Measurements from ENCODE around the gene RDH8. TPM values are rescaled to one million over a fixed set of nuclear protein-coding genes. Genes with fewer than 3 reads are reported as not detected.

RDH8 gene
- total and polyA plus RNA-seq, 2 of the 8 experiments (the other 6 are each of a cell fraction or from before 2014, with no cell fraction given): 0.38 TPM; not detected in 1

Small RNAs within 50 kb of the gene (microRNA-seq; reads per million reads assigned to microRNA genes)
- gene MIR5589 (ENCODE audit: borderline microRNAs expressed in 2 of 2, borderline number of aligned reads in 2 of 2, borderline replicate concordance in 1 of 2): 0 reads per million in 2 experiments

Small RNAs within 50 kb of the gene (small RNA-seq; reads per million reads assigned to genes)
- gene MIR5589 (ENCODE audit: insufficient read depth): not detected

Other genes starting within 250 kb of the RDH8 start
- gene ZNF846, start 244.7 kb upstream of the RDH8 start, total RNA-seq (2021; fragmentation: NEBNext Ultra II Directional; extraction: Animal tissue kit (Norgen Biotek cat#: 25700)): 9.0 and 9.2 TPM in 2 replicates
- gene ZNF846, start 244.7 kb upstream of the RDH8 start, polyA plus RNA-seq (2011; rRNA removed): 4.5 and 4.8 TPM in 2 replicates
- gene FBXL12, start 194.4 kb upstream of the RDH8 start, total RNA-seq (2021; fragmentation: NEBNext Ultra II Directional; extraction: Animal tissue kit (Norgen Biotek cat#: 25700)): 24.6 and 26.7 TPM in 2 replicates
- gene FBXL12, start 194.4 kb upstream of the RDH8 start, polyA plus RNA-seq (2011; rRNA removed): 62.3 and 89.1 TPM in 2 replicates
- gene UBL5, start 185.6 kb upstream of the RDH8 start, total RNA-seq (2021; fragmentation: NEBNext Ultra II Directional; extraction: Animal tissue kit (Norgen Biotek cat#: 25700)): 384 and 416 TPM in 2 replicates
- 1,137 and 1,209 TPM in 2 replicates for gene UBL5, start 185.6 kb upstream of the RDH8 start, polyA plus RNA-seq (2011; rRNA removed)
- gene PIN1, start 178.2 kb upstream of the RDH8 start, total RNA-seq (2021; fragmentation: NEBNext Ultra II Directional; extraction: Animal tissue kit (Norgen Biotek cat#: 25700)): 78.3 and 88.0 TPM in 2 replicates
- gene PIN1, start 178.2 kb upstream of the RDH8 start, polyA plus RNA-seq (2011; rRNA removed): 90.8 and 124 TPM in 2 replicates
- gene OLFM2, start 77.0 kb upstream of the RDH8 start, total RNA-seq (2021; fragmentation: NEBNext Ultra II Directional; extraction: Animal tissue kit (Norgen Biotek cat#: 25700)): 68.2 and 72.0 TPM in 2 replicates
- 151 and 238 TPM in 2 replicates for gene OLFM2, start 77.0 kb upstream of the RDH8 start, polyA plus RNA-seq (2011; rRNA removed)
- 0.74 and 0.75 TPM in 2 replicates for gene COL5A3, start 3.0 kb upstream of the RDH8 start, total RNA-seq (2021; fragmentation: NEBNext Ultra II Directional; extraction: Animal tissue kit (Norgen Biotek cat#: 25700))
- gene COL5A3, start 3.0 kb upstream of the RDH8 start, polyA plus RNA-seq (2011; rRNA removed): 0.67 and 1.2 TPM in 2 replicates
- gene SHFL, start 72.8 kb downstream of the RDH8 start, total RNA-seq (2021; fragmentation: NEBNext Ultra II Directional; extraction: Animal tissue kit (Norgen Biotek cat#: 25700)): 24.5 and 25.3 TPM in 2 replicates
- 37.1 and 47.0 TPM in 2 replicates for gene SHFL, start 72.8 kb downstream of the RDH8 start, polyA plus RNA-seq (2011; rRNA removed)
- gene ANGPTL6, start 89.2 kb downstream of the RDH8 start, total RNA-seq (2021; fragmentation: NEBNext Ultra II Directional; extraction: Animal tissue kit (Norgen Biotek cat#: 25700)): not detected in 2 replicates
- 0.20 and 0.38 TPM in 2 replicates for gene ANGPTL6, start 89.2 kb downstream of the RDH8 start, polyA plus RNA-seq (2011; rRNA removed)
- gene PPAN, start 92.9 kb downstream of the RDH8 start, total RNA-seq (2021; fragmentation: NEBNext Ultra II Directional; extraction: Animal tissue kit (Norgen Biotek cat#: 25700)): 72.6 and 74.4 TPM in 2 replicates
- gene PPAN, start 92.9 kb downstream of the RDH8 start, polyA plus RNA-seq (2011; rRNA removed): 48.8 and 74.7 TPM in 2 replicates
- gene P2RY11, start 98.2 kb downstream of the RDH8 start, total RNA-seq (2021; fragmentation: NEBNext Ultra II Directional; extraction: Animal tissue kit (Norgen Biotek cat#: 25700)): 17.8 and 18.0 TPM in 2 replicates
- 9.2 and 16.2 TPM in 2 replicates for gene P2RY11, start 98.2 kb downstream of the RDH8 start, polyA plus RNA-seq (2011; rRNA removed)
- gene EIF3G, start 106.4 kb downstream of the RDH8 start, total RNA-seq (2021; fragmentation: NEBNext Ultra II Directional; extraction: Animal tissue kit (Norgen Biotek cat#: 25700)): 281 and 284 TPM in 2 replicates
- gene EIF3G, start 106.4 kb downstream of the RDH8 start, polyA plus RNA-seq (2011; rRNA removed): 238 and 426 TPM in 2 replicates
- gene DNMT1, start 181.5 kb downstream of the RDH8 start, total RNA-seq (2021; fragmentation: NEBNext Ultra II Directional; extraction: Animal tissue kit (Norgen Biotek cat#: 25700)): 208 and 210 TPM in 2 replicates
- 101 and 121 TPM in 2 replicates for gene DNMT1, start 181.5 kb downstream of the RDH8 start, polyA plus RNA-seq (2011; rRNA removed)
- 18.7 and 19.4 TPM in 2 replicates for gene S1PR2, start 217.8 kb downstream of the RDH8 start, total RNA-seq (2021; fragmentation: NEBNext Ultra II Directional; extraction: Animal tissue kit (Norgen Biotek cat#: 25700))
- 16.2 and 17.5 TPM in 2 replicates for gene S1PR2, start 217.8 kb downstream of the RDH8 start, polyA plus RNA-seq (2011; rRNA removed)
- 82.3 and 90.7 TPM in 2 replicates for gene MRPL4, start 238.7 kb downstream of the RDH8 start, total RNA-seq (2021; fragmentation: NEBNext Ultra II Directional; extraction: Animal tissue kit (Norgen Biotek cat#: 25700))
- gene MRPL4, start 238.7 kb downstream of the RDH8 start, polyA plus RNA-seq (2011; rRNA removed): 187 and 282 TPM in 2 replicates

Data from H1 (cell line).